Right ventricle myocardium inferior (tissue), 1 donor: ENCODE data around the gene HPGDS. TPM values are rescaled to one million over a fixed set of nuclear protein-coding genes. Genes with fewer than 3 reads are reported as not detected.
"Not testable (repeated sequence)": the region's sequence is repeated elsewhere in the genome, so short reads cannot be mapped to it uniquely, and the experiment has no call there.

Source experiments
- ATAC-seq: fragments of 200-7000 bp; cut with Tn5 transposase; one replicate; pipeline ENCODE4 v1.9.1; 2020; ENCODE audit warnings: mild to moderate bottlenecking, moderate library complexity
- DNase-seq: peaks from one replicate; pipeline ENCODE4 v3.0.0; 2021; ENCODE audit errors: missing footprints
- intact Hi-C: fragments of 100-400 bp; cut with DNase I; formaldehyde crosslinking; loops from one replicate; pipeline ENCODE4 v1.11.0; 2022
- total RNA-seq: library from RNA; stranded (reverse); fragmentation: NEBNext Ultra II Directional; extraction: Animal tissue kit (Norgen Biotek cat#: 25700); gene quantifications from one replicate; pipeline ENCODE4 v1.2.1, GENCODE V29; 2021
- donor health status: DM: no; HTN: yes; CAD: no; lungs with severe emphysema.

The HPGDS gene
- total RNA-seq, 1 donor from 2014 or later: 3.1 TPM

GRCh38 chr4:94359838-94360237 is 17.2 kb upstream of the HPGDS start:
- ATAC-seq (no peak), DNase-seq (no peak)
- intact Hi-C loops: no loop called here

- ATAC-seq (no peak), DNase-seq (no peak)
- intact Hi-C loops: no loop called here
Measured at GRCh38 chr4:94359221-94359620, 16.6 kb upstream of the HPGDS start.

GRCh38 chr4:94358101-94358500 is 15.5 kb upstream of the HPGDS start:
- DNase-seq: no peak
- intact Hi-C loops: no loop called here
- no peak for ATAC-seq

- intact Hi-C loops: no loop called here
- no peak for DNase-seq
- ATAC-seq: no peak
Measured at GRCh38 chr4:94357624-94358023, 15.0 kb upstream of the HPGDS start.

GRCh38 chr4:94356444-94356843 is 13.8 kb upstream of the HPGDS start:
- no peak for ATAC-seq
- no peak for DNase-seq
- intact Hi-C loops: no loop called here

GRCh38 chr4:94354474-94354896 is 11.8 kb upstream of the HPGDS start:
- intact Hi-C loops: no loop called here
- DNase-seq (peak; percentile 57), ATAC-seq (peak; percentile 78)

GRCh38 chr4:94352996-94353395 is 10.4 kb upstream of the HPGDS start:
- intact Hi-C loops: no loop called here
- no peak for DNase-seq
- no peak for ATAC-seq

- DNase-seq (no peak), ATAC-seq (no peak)
- intact Hi-C loops: no loop called here
Measured at GRCh38 chr4:94352163-94352562, 9.5 kb upstream of the HPGDS start.

GRCh38 chr4:94351319-94351718 is 8.7 kb upstream of the HPGDS start:
- ATAC-seq (no peak), DNase-seq (no peak)
- intact Hi-C loops: no loop called here

GRCh38 chr4:94350095-94350494 is 7.5 kb upstream of the HPGDS start:
- ATAC-seq (no peak), DNase-seq (no peak)
- intact Hi-C loops: no loop called here

- intact Hi-C loops: no loop called here
- ATAC-seq: no peak
- no peak for DNase-seq
Measured at GRCh38 chr4:94349193-94349592, 6.6 kb upstream of the HPGDS start.

- intact Hi-C loops: no loop called here
- ATAC-seq (no peak), DNase-seq (no peak)
Measured at GRCh38 chr4:94348666-94349065, 6.0 kb upstream of the HPGDS start.

GRCh38 chr4:94346541-94346940 is 3.9 kb upstream of the HPGDS start:
- ATAC-seq: no peak
- intact Hi-C loops: no loop called here
- no peak for DNase-seq

GRCh38 chr4:94345969-94346368 is 3.3 kb upstream of the HPGDS start:
- intact Hi-C loops: no loop called here
- ATAC-seq (peak; percentile 37), DNase-seq (no peak)

GRCh38 chr4:94345266-94345665 is 2.6 kb upstream of the HPGDS start:
- intact Hi-C loops: no loop called here
- ATAC-seq: no peak

GRCh38 chr4:94344457-94344856 is 1.8 kb upstream of the HPGDS start:
- DNase-seq (no peak), ATAC-seq (no peak)
- intact Hi-C loops: no loop called here

More at GRCh38 chr4:94345266-94345665, 2.6 kb upstream of the HPGDS start:
- DNase-seq: no peak

GRCh38 chr4:94341481-94342370 is 910 bp downstream of the HPGDS start:
- no peak for ATAC-seq
- intact Hi-C loops: no loop called here
- DNase-seq: no peak

GRCh38 chr4:94339779-94340178 is 2.9 kb downstream of the HPGDS start:
- ATAC-seq: no peak
- intact Hi-C loops: loop anchor here (10.0 kb wide), 1 partner anchor 55 kb away; no protein-coding TSS in a partner anchor
- no peak for DNase-seq

GRCh38 chr4:94338681-94339351 is 3.8 kb downstream of the HPGDS start:
- no peak for DNase-seq
- no peak for ATAC-seq
- intact Hi-C loops: loop anchor here (10.0 kb wide), 1 partner anchor 56 kb away; no protein-coding TSS in a partner anchor

- DNase-seq, ATAC-seq: not testable (repeated sequence)
- intact Hi-C loops: loop anchor here (10.0 kb wide), 1 partner anchor 58 kb away; no protein-coding TSS in a partner anchor
Measured at GRCh38 chr4:94336791-94337190, 5.8 kb downstream of the HPGDS start.
